ENCODE data around the gene CPNE5. TPM values are rescaled to one million over a fixed set of nuclear protein-coding genes. Genes with fewer than 3 reads are reported as not detected.

The CPNE5 gene
- total RNA-seq, 4 donors from 2014 or later, result 1.1 to 4.6 (median 2.9) TPM

DNA sequence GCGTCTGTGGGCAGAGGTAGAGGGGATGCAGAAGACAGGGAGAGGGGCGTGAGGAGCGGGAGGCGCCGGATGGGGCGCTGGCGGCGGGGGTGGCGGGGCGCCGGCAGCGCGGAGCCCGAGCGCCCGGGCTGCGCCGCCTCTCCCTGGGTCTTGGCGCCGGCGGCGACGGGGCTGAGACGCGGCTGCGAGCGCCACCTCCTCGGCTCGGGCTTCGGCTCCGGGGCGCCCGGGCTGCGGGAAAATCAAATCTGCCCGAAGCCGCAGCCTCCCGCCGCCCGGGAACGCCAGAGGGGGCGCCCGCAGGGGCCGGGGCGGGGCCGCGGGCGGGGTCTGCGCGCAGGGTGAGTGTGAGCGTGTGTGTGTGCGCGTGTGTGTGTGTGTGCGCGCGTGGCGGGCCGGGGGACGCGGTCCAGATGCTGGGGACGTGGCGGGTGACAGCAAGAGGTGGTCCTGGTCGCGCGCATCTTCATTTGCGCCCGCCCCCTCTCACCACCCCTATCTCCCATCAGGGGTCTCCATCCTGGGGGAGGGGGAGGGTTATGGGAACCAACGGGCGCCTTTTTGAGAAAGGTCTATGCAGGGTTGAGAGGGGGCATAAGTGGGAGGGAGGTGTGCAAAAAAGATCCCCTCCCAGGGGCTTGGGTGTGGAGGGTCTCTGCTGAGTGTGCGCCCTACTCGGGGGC is 646 bp upstream of the CPNE5 start:
- H3K9me3 ChIP-seq, result no peaks in the 10 kb centered on the region
- H3K4me3 ChIP-seq (replicated peaks in 1 of 3), result peak overlapping the region; percentile 2 to 36 (median 22)
- H3K27ac ChIP-seq, result no peak overlapping the region
- H3K27me3 ChIP-seq, result no peaks in the 10 kb centered on the region
- no peak for TF ChIP-seq POLR2A (IDR thresholded peaks at IDR 0.05)
- TF ChIP-seq, protein P1, sequence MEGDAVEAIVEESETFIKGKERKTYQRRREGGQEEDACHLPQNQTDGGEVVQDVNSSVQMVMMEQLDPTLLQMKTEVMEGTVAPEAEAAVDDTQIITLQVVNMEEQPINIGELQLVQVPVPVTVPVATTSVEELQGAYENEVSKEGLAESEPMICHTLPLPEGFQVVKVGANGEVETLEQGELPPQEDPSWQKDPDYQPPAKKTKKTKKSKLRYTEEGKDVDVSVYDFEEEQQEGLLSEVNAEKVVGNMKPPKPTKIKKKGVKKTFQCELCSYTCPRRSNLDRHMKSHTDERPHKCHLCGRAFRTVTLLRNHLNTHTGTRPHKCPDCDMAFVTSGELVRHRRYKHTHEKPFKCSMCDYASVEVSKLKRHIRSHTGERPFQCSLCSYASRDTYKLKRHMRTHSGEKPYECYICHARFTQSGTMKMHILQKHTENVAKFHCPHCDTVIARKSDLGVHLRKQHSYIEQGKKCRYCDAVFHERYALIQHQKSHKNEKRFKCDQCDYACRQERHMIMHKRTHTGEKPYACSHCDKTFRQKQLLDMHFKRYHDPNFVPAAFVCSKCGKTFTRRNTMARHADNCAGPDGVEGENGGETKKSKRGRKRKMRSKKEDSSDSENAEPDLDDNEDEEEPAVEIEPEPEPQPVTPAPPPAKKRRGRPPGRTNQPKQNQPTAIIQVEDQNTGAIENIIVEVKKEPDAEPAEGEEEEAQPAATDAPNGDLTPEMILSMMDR (IDR thresholded peaks at IDR 0.05), result peak in 2 of 6 experiments; percentile 15 to 29
- intact Hi-C loops (cut with DNase I), result no loop called here
- peaks cover 9 to 17% of the 10 kb centered on the region in 2 donors for H3K4me1 ChIP-seq
- peak; percentile 34 to 35 for DNase-seq
- WGBS, 2 donors, result 0 to 6% methylated on average over 9 to 11 of the region's 70 CpGs
- H3K36me3 ChIP-seq, result no peaks in the 10 kb centered on the region

DNA sequence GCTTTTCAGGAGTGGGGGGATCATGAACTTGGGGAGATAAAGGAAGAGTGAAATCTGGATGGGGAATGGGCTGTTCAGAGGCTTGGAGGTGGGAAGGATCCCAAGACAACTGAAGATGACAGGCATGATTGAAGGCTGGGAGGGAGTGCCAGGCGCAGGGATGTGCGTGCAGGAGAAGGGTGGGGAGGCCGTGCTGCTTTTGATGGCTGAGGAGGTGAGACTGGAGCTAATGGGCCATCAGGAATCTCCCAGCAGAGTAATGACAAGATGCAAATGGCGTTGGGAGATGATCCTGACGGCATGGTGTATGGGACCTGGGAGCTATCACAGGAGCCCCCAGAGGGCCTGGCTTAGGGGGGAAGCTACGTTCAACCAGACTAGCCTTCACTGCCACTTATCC is 1.6 kb downstream of the CPNE5 start:
- Histone ChIP-seq H3K27ac (no peak overlapping the region), H3K9me3 (no peaks in the 10 kb centered on the region), H3K36me3 (no peaks in the 10 kb centered on the region), H3K4me1 (peaks cover 9 to 21% of the 10 kb centered on the region in 2 donors), H3K4me3 (replicated peaks in 1 of 3) (no peak overlapping the region), H3K27me3 (no peaks in the 10 kb centered on the region)
- intact Hi-C loops (cut with DNase I), result no loop called here
- 95 to 97% methylated on average over 6 of the region's 6 CpGs for WGBS, 2 donors
- DNase-seq, result no peak
- no peak for TF ChIP-seq POLR2A (IDR thresholded peaks at IDR 0.05)
- TF ChIP-seq, protein P1 (IDR thresholded peaks at IDR 0.05), result no peak

DNA sequence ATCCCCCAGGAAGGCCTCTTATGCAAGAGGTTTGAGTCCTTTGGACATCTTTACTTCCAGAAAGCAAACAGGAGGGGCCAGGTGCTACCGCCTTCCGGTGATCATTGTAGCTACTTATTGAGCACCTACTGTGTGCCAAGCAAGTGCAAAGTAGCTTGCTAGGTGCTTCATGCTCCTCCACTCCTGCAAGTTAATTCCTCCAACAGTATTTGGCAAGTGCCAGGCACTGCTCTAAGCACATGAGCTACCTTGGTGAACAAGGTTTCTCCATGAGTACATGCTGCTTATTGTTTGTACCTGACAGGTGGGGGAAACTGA is 2.3 kb downstream of the CPNE5 start:
- Histone ChIP-seq H3K27ac (no peak overlapping the region), H3K36me3 (no peaks in the 10 kb centered on the region), H3K27me3 (no peaks in the 10 kb centered on the region), H3K4me3 (replicated peaks in 1 of 3) (no peak overlapping the region), H3K9me3 (no peaks in the 10 kb centered on the region), H3K4me1 (peaks cover 9 to 21% of the 10 kb centered on the region in 2 donors)
- WGBS, 2 donors, result 92 to 100% methylated on average over 2 of the region's 2 CpGs
- TF ChIP-seq, protein P1 (IDR thresholded peaks at IDR 0.05), result no peak
- TF ChIP-seq POLR2A (IDR thresholded peaks at IDR 0.05), result no peak
- DNase-seq, result no peak
- intact Hi-C loops (cut with DNase I), result no loop called here

DNA sequence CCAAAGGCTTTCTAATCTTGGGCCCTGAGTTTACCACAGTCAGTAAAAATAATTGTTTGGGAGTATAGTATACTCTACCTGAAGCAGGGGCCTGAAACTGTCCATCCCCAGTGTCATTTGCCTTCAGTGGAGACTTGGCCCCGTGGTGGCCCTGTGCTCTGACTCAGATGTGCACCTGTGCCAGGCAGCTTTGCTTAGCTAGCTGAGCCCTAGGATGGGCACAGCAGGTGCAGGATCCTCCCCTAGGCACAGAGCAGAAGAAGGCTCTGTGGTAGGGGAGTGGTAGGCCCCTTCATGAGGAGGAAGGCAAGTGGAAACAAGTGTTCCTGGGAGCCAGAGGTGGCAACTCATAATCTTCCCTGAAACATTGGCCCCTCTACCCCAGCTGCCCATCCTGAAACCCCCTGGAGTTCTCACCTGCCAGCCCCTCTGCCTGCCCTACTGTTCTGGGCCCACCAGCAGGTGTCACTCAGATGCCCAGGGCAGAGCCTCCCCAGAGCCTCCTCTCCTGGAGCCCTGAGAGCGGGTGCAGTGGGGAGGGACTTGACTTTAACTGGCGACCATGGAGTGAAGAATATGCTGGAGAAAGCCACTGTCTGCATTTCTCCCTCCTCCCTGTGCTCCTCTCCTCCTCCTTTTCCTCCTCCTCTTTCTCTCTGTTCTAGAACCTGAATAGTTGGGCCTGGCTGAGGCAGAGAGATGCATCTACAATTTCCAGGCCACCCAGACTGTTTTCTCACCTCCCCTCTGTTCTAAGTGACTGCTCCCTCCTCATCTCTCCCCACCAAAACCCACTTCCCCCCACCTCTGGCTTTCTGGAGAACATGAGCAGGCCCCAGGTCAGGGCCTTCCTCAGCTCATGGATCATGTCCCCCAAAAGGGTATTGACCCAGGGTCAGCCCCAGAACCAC is 2.9 kb downstream of the CPNE5 start:
- DNase-seq, result no peak
- Histone ChIP-seq H3K4me3 (replicated peaks in 1 of 3) (no peak overlapping the region), H3K36me3 (no peaks in the 10 kb centered on the region), H3K9me3 (no peaks in the 10 kb centered on the region), H3K4me1 (peaks cover 9 to 21% of the 10 kb centered on the region in 2 donors), H3K27ac (no peak overlapping the region), H3K27me3 (no peaks in the 10 kb centered on the region)
- intact Hi-C loops (cut with DNase I), result no loop called here
- 89 to 90% methylated on average over 3 of the region's 3 CpGs for WGBS, 2 donors
- TF ChIP-seq, protein P1 (IDR thresholded peaks at IDR 0.05), result no peak
- no peak for TF ChIP-seq POLR2A (IDR thresholded peaks at IDR 0.05)

Data from thyroid gland (tissue), 4 donors.